Measurements from ENCODE around the gene RNF126. TPM values are rescaled to one million over a fixed set of nuclear protein-coding genes. Genes with fewer than 3 reads are reported as not detected.
"Not testable (repeated sequence)": the region's sequence is repeated elsewhere in the genome, so short reads cannot be mapped to it uniquely, and the experiment has no call there.

Gene RNF126
- polyA plus RNA-seq, 1 experiment: 2.7 TPM

- DNase-seq (ENCODE audit: low read depth): peak; percentile 89
- ChIA-PET CTCF (interaction anchor here (2.7 kb wide), 1 partner anchor 49 kb away, joined by 7 read pairs; no protein-coding TSS in a partner anchor), POLR2A (interaction anchor here (0.5 kb wide), 1 partner anchor 60 kb away, joined by 6 read pairs; no protein-coding TSS in a partner anchor)
- TF ChIP-seq CTCF (IDR thresholded peaks at IDR 0.05; ENCODE audit: insufficient read depth, low read depth, low read length): no peak
- Histone ChIP-seq H3K27me3 (ENCODE audit: control insufficient read depth, insufficient read depth, low read length) (no peaks in the 10 kb centered on the region), H3K36me3 (ENCODE audit: control insufficient read depth, insufficient read depth, low read length) (no peaks in the 10 kb centered on the region; the same call in 1 of the 2 replicates), H3K4me3 (ENCODE audit: low read depth, low read length) (peak within 1 kb of the TSS; percentile 80)
Measured at GRCh38 chr19:633068-633785, 29.8 kb downstream of the RNF126 start, which contains the start of gene POLRMT. TSS of gene POLRMT (minus strand) at chr19:633537. CDS start at chr19:633512, 25 bp downstream.

- DNase-seq (ENCODE audit: low read depth): no peak
- CTCF ChIA-PET: interaction anchor here (0.6 to 2.7 kb wide), 3 partner anchors 9 to 470 kb away, joined by 3 to 7 read pairs (median 3); no protein-coding TSS in a partner anchor
Measured at GRCh38 chr19:632579-633067, 30.4 kb downstream of the RNF126 start.

DNA sequence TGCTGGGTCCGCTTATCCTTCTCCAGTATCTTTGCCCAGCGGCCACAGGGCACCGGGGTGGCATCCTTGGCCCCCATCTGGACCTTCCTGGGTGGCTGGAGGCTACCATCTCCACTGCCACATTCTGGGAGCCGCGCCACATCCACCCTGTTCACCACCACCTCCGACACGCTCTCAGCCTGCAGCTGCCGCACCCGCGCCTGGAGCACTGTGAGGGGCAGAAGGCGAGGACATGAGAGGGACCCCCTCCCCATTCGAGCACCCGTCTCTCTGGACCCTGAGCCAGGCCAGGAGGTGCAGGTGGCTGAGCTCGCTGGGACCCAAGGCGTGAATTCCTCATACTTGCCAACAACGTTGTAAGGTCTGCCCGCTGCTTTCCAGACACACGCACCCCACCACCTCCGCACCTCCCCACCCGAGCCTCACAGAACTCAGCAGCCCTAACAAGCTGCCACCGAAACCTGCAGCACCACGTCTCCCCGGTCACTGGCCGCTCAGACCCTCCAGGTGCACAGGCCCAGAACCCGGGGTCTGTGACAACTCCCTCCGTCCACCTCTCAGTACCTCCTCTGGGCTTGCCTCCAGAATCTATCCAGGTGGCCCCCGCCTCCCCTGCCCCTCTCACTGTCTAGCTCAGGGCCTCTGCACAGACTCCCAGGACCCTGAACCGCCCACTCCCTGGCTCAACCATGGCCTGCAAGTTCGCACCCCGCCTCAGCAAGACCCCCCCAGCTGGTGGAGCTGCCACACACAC, 32.9 kb downstream of the RNF126 start:
- Histone ChIP-seq H3K4me3 (ENCODE audit: low read depth, low read length) (no peak overlapping the region), H3K36me3 (ENCODE audit: control insufficient read depth, insufficient read depth, low read length) (peaks cover 2% of the 10 kb centered on the region), H3K27me3 (ENCODE audit: control insufficient read depth, insufficient read depth, low read length) (no peaks in the 10 kb centered on the region)
- no peak for TF ChIP-seq CTCF (IDR thresholded peaks at IDR 0.05; ENCODE audit: insufficient read depth, low read depth, low read length)
- DNase-seq (ENCODE audit: low read depth): no peak
- ChIA-PET CTCF (no interaction called here), POLR2A (no interaction called here)

More at GRCh38 chr19:632579-633067, 30.4 kb downstream of the RNF126 start:
- Histone ChIP-seq H3K27me3 (ENCODE audit: control insufficient read depth, insufficient read depth, low read length) (no peaks in the 10 kb centered on the region), H3K36me3 (ENCODE audit: control insufficient read depth, insufficient read depth, low read length) (no peaks in the 10 kb centered on the region; the same call in 1 of the 2 replicates), H3K4me3 (ENCODE audit: low read depth, low read length) (peak overlapping the region; percentile 47)
- TF ChIP-seq CTCF (IDR thresholded peaks at IDR 0.05; ENCODE audit: insufficient read depth, low read depth, low read length): no peak
- POLR2A ChIA-PET: no interaction called here

- POLR2A ChIA-PET; CTCF ChIA-PET; H3K4me3 ChIP-seq (ENCODE audit: low read depth, low read length): not testable (repeated sequence)
Measured at GRCh38 chr19:629515-629914, 33.5 kb downstream of the RNF126 start.

GRCh38 chr19:628168-628567, 34.8 kb downstream of the RNF126 start:
- H3K27me3 ChIP-seq (ENCODE audit: control insufficient read depth, insufficient read depth, low read length): no peaks in the 10 kb centered on the region
- H3K4me3 ChIP-seq (ENCODE audit: low read depth, low read length): no peak overlapping the region
- no peak for DNase-seq (ENCODE audit: low read depth)
- ChIA-PET CTCF (interaction anchor here (1.0 to 1.6 kb wide), 2 partner anchors 41 to 44 kb away, joined by 3 to 4 read pairs; no protein-coding TSS in a partner anchor), POLR2A (no interaction called here)
- H3K36me3 ChIP-seq (ENCODE audit: control insufficient read depth, insufficient read depth, low read length): peaks cover 5% of the 10 kb centered on the region
- TF ChIP-seq CTCF (IDR thresholded peaks at IDR 0.05; ENCODE audit: insufficient read depth, low read depth, low read length): peak; percentile 36

More at GRCh38 chr19:629515-629914, 33.5 kb downstream of the RNF126 start:
- H3K36me3 ChIP-seq (ENCODE audit: control insufficient read depth, insufficient read depth, low read length); DNase-seq (ENCODE audit: low read depth); H3K27me3 ChIP-seq (ENCODE audit: control insufficient read depth, insufficient read depth, low read length): not testable (repeated sequence)

DNA sequence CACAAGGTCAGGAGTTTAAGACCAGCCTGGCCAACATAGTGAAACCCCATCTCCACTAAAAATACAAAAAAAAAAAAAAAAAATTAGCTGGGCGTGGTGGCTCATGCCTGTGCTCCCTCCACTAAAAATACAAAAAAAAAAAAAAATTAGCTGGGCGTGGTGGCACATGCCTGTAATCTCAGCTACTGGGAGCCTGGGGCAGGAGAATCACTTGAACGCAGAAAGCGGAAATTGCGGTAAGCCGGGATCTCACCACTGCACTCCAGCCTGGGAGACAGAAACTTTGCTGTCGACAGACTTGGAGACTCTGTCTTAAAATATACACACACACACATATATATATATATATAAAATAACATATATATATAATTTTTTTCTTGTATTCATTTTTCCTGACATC, 36.4 kb downstream of the RNF126 start:
- POLR2A ChIA-PET; H3K4me3 ChIP-seq (ENCODE audit: low read depth, low read length); H3K27me3 ChIP-seq (ENCODE audit: control insufficient read depth, insufficient read depth, low read length); DNase-seq (ENCODE audit: low read depth); H3K36me3 ChIP-seq (ENCODE audit: control insufficient read depth, insufficient read depth, low read length): not testable (repeated sequence)
- CTCF ChIA-PET: interaction anchor here (0.7 kb wide), 1 partner anchor 15 kb away, joined by 3 read pairs; no protein-coding TSS in a partner anchor

Data from BJ (cell line).